Non-pigmented ciliary epithelial cell (primary cell): Measurements from ENCODE around the gene WNK4.
A peak's percentile ranks its signal among the peaks of the same experiment; 100 is the strongest.

Source experiments
- DNase-seq: peaks from one replicate; pipeline ENCODE4 v3.0.0-alpha.2; 2010; ENCODE audit warnings: low read depth

The WNK4 gene

DNA sequence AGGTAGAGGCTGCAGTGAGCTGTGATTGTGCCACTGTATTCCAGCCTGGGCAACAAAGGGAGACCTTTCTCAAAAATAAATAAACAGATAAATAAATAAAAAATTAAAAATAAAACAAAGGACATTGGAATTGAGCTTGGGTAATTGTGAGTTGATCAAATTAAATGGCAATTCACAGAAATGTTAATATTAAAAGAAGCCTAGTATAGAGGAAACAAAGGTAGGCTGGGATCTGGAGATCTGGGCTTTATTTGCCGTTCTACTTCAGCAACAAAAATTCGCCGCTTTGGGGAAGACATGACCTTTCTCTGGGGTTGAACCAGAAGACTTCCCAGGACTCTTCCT is 7.5 kb upstream of the WNK4 start:
- DNase-seq = no peak

DNA sequence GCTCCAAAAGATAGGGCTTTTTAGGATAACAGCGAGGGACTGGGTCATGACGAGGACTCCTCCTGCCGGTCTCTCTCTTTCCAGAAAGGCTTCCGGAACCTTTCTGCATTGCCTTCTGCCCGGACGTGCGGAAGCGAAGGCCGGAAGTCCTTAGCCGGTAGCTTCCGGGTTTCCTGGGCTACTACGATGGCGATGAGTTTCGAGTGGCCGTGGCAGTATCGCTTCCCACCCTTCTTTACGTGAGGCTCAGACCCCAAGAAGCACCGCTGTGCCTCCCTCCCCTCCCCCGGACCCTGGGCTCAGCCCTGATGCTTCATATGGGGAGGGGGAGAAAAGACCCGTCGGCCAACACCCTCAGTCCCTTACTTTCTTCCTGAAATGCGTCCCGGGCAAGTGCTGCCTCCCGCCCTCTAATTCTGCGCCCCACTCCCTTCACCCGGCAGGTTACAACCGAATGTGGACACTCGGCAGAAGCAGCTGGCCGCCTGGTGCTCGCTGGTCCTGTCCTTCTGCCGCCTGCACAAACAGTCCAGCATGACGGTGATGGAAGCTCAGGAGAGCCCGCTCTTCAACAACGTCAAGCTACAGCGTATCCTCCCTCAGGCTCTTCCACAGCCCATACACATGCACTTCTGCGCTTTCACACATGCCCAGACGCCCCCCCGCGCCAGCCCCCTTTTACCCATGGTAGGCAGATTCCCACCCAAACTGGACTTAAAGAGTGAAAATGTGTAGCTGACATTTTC is 6.9 kb upstream of the WNK4 start, which contains the start of gene VPS25:
VPS25 (plus strand) TSS at position 160 of the 746 bp plus-strand sequence; CDS start at position 187, 27 bp downstream.
- no peak for DNase-seq

DNA sequence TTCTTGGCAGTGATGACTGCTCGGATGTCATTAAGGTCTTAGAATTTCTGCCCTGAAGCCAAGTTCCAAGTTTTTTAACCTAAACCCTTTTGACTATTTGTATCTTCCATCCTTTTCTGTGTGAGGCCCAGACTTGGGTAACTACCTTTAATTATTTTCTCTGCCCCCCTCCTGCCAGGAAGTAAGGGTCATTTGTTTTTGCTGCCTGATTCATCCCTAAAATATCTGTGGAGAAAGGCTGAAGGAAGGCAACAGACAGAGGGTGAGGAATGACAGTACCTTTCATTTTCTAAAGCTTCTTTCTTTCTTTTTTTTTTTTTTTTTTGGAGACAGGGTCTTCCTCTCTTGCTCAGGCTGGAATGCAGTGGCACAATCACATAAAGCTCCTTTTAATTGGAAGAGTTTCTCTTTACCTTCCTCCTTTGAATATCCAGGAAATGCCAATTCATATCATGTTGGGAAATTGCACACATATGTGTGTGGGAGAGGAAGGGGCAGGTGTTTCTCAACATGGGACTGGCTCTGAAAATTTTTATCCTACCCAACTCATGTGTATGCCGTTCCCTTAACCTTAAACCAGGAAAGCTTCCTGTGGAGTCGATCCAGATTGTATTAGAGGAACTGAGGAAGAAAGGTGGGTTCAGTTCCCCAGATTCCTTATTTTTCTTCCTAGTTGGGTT is 6.2 kb upstream of the WNK4 start:
- no peak for DNase-seq

DNA sequence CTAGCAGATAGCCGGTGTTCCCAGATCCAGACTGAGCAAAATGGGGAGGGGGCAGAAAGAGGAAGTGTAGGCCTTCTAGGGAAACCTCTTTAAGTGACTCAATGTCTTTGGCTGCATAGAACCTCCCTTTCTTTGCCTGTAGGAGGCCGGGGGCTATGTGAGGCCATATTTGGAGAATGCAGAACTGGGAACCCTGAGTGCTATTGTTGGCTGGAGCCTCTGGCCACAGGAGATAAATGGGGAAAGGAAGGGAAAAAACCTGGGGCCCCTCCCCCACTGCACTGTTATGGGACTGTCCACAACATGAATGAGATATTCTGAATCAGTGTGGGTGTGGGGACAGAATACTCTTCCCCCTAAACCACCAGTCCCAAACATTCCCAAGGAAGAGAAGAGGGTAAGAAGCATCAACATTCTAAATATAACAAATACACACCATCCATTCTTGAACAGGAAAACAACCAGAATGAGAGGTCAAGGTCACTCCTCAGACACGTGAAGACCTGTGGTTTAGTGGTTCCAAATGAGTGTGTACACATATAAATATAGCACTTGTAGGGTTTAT is 4.8 kb upstream of the WNK4 start:
- no peak for DNase-seq

DNA sequence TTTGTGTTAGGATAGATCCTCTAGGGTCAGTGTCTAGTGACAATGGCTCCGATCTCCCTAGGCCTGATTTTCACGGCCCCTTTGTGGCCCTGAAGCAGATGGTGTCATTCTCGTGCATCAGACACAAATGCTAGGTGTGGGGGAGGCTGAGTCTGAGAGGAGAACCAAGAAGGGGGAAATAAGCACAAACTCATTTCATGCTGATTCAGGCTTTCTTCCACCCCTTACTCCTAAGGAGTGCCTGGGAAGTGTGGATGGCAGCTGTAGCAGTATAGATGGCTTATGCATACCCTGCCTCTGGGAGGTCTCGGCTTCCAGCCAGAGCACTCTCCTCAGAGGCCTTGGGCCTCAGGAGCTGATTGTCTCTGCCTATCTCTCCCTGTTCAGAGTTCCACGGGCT is 1.8 kb upstream of the WNK4 start:
- DNase-seq = no peak

DNA sequence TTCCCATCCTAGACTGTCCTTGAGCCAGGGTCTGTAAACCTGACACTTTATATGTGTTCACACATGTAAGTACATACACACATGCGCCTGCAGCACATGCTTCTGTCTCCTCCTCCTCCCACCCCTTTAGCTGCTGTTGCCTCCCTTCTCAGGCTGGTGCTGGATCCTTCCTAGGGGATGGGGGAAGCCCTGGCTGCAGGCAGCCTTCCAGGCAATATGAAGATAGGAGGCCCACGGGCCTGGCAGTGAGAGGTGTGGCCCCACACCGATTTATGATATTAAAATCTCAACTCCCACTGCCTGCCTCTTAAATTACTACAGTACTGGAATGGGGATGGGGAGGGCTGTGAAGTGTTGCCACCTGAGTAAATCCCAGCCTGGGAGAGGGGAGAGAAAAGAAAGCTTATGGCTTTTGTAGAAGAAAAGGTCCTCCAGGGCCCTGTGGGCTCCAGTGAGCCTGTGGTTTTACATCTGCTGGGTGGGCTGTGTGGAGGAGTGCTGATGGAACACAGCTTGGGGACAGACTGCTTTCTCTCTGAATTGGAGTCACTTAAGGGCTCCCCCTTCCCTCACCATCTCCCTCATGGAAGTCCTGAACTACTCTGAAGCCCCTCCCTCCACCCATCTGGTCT is 990 bp upstream of the WNK4 start:
- DNase-seq = no peak

DNA sequence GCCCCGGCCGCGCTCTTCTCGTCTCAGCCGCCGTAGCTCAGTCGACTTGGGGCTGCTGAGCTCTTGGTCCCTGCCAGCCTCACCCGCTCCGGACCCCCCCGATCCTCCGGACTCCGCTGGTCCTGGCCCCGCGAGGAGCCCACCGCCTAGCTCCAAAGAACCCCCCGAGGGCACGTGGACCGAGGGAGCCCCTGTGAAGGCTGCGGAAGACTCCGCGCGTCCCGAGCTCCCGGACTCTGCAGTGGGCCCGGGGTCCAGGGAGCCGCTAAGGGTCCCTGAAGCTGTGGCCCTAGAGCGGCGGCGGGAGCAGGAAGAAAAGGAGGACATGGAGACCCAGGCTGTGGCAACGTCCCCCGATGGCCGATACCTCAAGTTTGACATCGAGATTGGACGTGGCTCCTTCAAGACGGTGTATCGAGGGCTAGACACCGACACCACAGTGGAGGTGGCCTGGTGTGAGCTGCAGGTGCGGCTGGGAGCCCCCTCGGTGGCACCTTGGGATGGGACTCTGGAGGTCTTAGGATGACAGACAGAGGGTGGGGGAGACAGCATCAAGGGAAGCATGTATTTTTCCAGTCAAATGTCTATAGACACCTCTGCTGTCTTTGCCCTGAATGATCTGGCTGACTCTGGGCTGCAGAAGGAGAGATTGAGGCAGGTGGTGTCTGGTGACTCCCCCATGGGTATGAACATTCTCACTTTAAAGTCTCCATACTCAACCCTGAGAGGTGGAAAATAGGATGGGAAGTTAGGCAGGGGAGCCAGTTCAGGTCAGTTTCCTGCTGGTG is 635 bp downstream of the WNK4 start:
- no peak for DNase-seq

DNA sequence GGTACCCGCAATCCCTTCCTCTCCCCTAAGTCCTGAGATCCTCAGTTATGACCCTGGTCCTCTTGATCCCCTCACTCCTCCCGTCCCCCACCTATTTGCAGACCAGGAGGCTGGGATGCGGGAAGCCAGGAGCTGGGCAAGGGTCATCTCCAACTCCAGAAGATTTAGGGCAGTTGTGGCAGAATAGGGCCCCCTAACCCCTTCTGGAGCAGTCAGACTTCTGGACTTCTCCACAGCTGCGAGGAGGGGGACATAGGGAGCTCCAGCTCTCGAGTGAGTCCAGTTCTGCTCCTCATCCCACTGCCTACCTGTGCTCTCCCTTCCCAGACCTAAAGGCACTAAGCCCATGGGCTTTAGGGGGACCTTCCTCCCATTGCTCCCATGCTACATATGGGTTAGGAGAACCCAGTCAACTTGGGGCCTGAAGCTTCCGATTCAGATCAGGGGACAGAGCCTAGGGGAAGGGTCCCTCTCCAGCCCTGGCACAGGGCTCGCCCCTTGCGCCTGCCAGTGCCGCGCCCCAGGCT is 1.3 kb downstream of the WNK4 start:
- DNase-seq = no peak

DNA sequence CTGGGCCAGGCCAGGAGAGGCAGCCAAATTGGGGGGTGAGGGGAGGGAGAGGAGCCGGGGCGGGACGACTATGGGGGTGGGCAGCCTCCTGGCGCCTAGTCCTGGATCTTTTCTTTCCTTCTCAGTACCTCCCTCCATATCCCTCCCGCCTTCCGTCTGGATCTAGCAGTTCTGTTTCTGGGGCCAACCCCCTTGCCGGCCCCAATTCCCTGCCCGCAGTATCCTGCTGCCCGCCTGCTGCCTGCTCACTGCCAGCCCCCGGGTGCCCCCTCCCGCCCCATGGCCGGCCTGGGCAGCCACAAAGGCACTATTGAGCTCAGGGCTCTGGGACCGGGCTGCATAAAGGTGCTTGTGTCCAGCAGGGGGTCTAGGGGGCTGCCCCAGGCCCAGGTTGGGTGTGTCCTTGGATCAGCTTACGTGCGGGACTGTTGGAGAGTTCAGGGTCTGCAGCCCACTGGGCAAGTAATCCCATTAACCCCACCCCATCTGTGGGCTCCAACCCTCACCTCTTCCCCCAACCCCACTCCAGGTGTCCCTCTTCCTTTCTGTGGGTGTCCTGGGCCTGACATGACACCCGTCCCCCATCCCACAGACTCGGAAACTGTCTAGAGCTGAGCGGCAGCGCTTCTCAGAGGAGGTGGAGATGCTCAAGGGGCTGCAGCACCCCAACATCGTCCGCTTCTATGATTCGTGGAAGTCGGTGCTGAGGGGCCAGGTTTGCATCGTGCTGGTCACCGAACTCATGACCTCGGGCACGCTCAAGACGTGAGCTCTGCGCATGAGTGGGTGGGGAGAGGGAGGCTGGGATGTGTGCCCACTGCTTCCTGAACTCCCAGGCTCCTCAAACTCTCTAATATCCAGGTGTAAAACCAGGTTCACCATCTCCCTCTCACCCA is 2.0 kb downstream of the WNK4 start:
- DNase-seq = no peak

DNA sequence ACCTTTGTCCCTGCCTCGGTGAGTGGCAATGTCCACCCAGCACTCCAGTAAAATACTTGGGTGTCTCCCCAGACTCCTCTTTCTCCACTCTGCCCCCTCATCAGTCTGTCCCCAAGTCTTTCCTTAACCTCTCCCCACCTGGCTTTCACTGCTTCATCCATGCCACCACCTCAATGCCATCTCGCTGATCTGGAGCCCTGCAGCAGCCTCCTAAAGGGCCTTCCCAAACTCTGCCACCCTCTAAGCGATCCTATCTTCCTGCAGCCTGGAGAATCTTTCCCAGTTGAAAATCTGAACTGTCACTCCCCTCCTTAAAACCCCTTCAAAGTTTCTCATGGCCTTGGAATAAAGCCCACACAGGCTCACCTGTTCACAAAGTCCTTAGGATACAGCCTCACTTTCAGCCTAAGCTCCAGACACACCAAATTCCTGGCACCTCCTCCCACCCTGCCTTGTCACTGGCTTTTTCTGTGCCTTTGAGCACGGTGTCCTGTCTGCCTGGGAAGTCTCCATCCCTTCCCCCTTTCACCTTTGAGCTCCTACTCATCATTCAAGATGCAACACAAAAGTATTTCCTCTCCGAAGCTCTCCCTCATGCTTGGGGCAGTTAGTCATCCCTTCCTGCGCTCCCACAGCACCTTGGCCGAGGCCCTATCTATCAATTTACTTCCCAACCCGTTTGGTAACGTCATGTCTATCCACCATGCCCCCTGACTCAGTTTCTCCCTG is 2.8 kb downstream of the WNK4 start:
- DNase-seq = peak; percentile 43

DNA sequence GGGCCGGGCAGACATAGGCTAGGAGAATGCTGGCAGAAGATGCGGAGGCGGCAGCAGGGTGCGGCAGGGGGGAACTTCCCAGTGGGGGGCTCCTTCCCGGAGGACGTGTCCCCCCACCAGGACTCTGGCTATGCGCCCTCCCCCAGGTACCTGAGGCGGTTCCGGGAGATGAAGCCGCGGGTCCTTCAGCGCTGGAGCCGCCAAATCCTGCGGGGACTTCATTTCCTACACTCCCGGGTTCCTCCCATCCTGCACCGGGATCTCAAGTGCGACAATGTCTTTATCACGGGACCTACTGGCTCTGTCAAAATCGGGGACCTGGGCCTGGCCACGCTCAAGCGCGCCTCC is 3.4 kb downstream of the WNK4 start:
- DNase-seq = no peak

DNA sequence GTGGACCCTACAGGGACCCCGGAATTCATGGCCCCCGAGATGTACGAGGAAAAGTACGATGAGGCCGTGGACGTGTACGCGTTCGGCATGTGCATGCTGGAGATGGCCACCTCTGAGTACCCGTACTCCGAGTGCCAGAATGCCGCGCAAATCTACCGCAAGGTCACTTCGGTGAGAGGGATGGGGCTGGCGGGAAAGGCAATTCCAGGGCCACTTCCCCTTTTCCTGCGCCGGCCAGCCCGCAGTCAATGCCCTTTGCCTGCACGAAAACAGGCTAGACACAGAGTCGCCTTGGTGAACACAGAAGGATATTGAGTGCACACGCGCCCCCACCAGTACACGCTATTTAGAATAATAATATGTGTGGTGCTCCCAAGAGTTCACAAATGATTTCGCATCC is 4.0 kb downstream of the WNK4 start:
- no peak for DNase-seq

DNA sequence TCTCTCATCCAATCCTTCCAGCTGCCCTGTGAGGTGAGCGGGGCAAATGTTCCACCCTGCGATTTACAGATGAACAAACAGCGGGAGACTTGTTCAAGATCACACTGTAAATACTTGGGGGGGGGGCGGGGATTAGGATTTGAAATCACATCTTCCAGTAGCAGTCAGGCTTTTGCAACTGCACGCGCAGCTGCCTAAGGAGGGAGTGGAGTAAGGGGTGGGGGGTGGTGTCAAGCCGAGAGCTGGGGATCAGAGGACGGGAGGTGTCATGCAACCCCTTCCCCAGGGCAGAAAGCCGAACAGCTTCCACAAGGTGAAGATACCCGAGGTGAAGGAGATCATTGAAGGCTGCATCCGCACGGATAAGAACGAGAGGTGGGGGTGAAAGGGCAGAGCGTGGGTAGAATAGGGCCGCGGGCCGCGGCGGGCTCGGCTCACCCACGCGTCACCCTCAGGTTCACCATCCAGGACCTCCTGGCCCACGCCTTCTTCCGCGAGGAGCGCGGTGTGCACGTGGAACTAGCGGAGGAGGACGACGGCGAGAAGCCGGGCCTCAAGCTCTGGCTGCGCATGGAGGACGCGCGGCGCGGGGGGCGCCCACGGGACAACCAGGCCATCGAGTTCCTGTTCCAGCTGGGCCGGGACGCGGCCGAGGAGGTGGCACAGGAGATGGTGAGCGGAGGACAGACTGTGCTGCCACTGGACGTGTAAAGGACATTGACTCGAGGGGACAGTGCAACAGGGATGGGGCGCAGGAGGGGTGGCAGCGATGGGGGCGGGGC is 4.6 kb downstream of the WNK4 start:
- no peak for DNase-seq

DNA sequence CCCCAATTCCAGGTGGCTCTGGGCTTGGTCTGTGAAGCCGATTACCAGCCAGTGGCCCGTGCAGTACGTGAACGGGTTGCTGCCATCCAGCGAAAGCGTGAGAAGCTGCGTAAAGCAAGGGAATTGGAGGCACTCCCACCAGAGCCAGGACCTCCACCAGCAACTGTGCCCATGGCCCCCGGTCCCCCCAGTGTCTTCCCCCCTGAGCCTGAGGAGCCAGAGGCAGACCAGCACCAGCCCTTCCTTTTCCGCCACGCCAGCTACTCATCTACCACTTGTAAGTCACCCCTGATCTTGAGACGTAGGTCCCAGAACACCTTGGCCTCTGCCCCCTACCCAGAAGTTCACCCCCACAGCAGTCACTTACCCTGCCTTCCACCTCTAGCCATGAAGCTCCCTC is 6.9 kb downstream of the WNK4 start:
- DNase-seq = no peak

DNA sequence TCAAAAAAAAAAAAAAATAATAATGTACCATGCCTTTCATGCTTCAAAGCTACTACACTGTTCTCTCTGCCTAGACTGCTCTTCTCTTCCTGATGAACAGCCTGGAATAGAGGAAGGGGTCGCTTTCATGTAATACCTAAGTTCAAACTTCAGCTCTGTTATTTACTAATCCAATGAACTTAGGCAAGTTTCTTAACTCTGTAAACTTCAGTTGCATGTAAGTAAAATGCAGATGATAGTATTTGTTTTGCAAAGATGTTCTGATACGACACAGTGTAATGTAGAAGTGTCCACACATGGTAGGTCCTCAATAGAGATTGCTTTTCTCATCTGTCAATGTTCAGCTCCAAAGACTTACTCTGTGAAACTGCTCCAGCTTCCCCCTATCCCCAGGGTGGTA is 11.5 kb downstream of the WNK4 start:
- no peak for DNase-seq

DNA sequence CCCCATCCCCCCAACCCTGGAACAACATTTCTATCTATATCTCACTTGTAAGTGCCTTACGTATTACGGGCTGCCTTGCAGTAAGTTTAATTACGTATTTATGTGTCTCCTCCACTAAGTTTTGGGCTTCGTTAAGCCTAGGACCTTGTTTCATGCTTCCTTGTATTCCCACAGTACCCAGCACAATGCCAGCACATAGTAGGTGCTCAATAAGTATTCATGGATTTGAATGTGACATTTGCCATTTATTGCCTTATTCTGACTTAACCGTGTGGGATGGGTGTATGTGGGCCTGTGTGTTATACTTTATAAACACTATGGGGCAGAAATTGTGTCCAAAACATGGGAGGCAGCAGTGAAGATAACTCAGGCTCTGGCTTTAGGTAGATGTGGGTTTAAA is 12.1 kb downstream of the WNK4 start:
- DNase-seq = no peak

DNA sequence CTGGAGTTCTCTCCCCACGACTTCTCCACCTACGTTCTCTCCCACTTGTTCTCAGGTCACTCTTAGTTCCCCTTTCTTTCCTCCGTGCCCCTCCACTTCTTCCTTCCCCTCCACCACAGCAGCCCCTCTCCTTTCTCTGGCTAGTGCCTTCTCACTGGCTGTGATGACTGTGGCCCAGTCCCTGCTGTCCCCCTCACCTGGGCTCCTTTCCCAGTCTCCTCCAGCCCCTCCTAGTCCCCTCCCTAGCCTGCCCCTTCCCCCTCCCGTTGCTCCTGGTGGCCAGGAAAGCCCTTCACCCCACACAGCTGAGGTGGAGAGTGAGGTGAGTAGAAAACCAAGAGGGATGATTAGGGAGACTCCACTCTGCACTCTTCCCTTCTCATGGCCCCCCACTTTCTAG is 14.7 kb downstream of the WNK4 start:
- no peak for DNase-seq

DNA sequence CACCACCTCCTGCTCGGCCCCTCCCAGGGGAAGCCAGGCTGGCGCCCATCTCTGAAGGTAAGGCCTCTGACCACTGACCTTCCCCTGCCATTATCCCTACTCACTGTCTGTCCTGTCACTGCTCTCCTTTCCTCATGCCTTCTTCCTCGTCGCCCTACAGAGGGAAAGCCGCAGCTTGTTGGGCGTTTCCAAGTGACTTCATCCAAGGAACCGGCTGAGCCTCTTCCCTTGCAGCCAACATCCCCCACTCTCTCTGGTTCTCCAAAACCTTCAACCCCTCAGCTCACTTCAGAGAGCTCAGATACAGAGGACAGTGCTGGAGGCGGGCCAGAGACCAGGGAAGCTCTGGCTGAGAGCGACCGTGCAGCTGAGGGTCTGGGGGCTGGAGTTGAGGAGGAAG is 15.1 kb downstream of the WNK4 start:
- no peak for DNase-seq

DNA sequence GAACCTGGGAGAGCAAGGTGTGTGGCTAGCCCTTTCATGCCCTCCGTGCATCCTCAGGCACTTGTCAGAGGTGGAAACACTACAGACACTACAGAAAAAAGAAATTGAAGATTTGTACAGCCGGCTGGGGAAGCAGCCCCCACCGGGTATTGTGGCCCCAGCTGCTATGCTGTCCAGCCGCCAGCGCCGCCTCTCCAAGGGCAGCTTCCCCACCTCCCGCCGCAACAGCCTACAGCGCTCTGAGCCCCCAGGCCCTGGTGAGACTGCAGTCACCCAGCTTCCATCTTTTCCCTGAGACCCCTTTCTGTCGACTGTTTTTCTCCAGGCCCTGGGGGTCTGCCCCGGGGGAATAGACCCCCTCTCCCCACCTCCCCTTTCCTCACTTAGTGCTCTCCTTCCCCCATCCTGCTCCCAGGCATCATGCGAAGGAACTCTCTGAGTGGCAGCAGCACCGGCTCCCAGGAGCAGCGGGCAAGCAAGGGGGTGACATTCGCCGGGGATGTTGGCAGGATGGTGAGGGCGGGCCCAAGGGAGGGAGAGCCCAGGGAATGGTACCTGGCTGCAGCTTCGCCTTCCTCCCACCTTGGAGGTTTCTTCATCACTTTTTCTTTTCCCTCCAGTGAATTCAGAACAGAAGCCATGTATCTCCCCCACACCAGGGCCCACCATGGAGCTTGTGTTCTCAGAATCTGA is 15.8 kb downstream of the WNK4 start:
- no peak for DNase-seq
